ENCODE data around the gene SMCO2. TPM values are rescaled to one million over a fixed set of nuclear protein-coding genes. Genes with fewer than 3 reads are reported as not detected.

Gene SMCO2
- total RNA-seq, 2 experiments from 2014 or later = not detected

DNA sequence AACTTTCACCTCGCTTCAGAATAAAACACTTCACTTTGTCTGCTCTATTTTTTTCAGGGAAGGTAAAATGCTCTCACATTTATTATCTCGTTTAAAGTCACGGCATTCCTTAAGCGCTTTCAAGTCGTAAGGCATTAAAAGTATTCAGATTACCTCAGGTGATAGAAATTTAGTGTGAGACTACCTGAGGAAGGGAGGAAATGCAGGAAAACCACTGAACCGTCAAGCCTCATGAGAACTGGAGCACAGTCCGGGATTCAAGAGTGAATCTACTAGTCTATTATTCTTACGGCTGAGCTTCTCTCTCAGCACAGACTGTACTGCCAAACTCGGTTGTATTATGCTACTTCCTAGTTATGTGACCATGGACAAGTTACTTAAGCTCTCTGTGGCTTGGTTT, 69.1 kb downstream of the SMCO2 start:
- Histone ChIP-seq H3K4me1 (ENCODE audit: insufficient read depth, low read length, poor library complexity, severe bottlenecking) (peaks cover 11% of the 10 kb centered on the region), H4K20me1 (ENCODE audit: insufficient read depth, low read length) (no peaks in the 10 kb centered on the region), H3K9me2 (ENCODE audit: insufficient read depth, low read length) (no peaks in the 10 kb centered on the region), H3K9me3 (ENCODE audit: low read length) (no peaks in the 10 kb centered on the region), H3K36me3 (ENCODE audit: insufficient read depth, low read length) (no peaks in the 10 kb centered on the region), H3K4me3 (ENCODE audit: low read depth, low read length, poor library complexity, severe bottlenecking) (no peak overlapping the region), H3K4me2 (ENCODE audit: low read length) (no peak overlapping the region), H3K27ac (ENCODE audit: low read depth, low read length, poor library complexity, severe bottlenecking) (no peak overlapping the region), H2AFZ (ENCODE audit: low read length) (no peak overlapping the region), H3K79me2 (ENCODE audit: insufficient read depth, low read depth, low read length) (no peaks in the 10 kb centered on the region)
- POLR2A ChIA-PET = interaction anchor here (1.1 kb wide), 1 partner anchor 19 kb away, joined by 4 read pairs; no protein-coding TSS in a partner anchor
- DNase-seq (ENCODE audit: low spot score) = no peak
- no peak for TF ChIP-seq EZH2phosphoT487 (IDR thresholded peaks at IDR 0.05; ENCODE audit: borderline replicate concordance, low read depth, low read length)
- TF ChIP-seq, protein P1, sequence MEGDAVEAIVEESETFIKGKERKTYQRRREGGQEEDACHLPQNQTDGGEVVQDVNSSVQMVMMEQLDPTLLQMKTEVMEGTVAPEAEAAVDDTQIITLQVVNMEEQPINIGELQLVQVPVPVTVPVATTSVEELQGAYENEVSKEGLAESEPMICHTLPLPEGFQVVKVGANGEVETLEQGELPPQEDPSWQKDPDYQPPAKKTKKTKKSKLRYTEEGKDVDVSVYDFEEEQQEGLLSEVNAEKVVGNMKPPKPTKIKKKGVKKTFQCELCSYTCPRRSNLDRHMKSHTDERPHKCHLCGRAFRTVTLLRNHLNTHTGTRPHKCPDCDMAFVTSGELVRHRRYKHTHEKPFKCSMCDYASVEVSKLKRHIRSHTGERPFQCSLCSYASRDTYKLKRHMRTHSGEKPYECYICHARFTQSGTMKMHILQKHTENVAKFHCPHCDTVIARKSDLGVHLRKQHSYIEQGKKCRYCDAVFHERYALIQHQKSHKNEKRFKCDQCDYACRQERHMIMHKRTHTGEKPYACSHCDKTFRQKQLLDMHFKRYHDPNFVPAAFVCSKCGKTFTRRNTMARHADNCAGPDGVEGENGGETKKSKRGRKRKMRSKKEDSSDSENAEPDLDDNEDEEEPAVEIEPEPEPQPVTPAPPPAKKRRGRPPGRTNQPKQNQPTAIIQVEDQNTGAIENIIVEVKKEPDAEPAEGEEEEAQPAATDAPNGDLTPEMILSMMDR (conservative IDR thresholded peaks at IDR 0.05; ENCODE audit: low read length) = no peak
- CTCF ChIA-PET (ENCODE audit: unreplicated experiment) = no interaction called here
- intact Hi-C loops (cut with micrococcal nuclease; ENCODE audit: unreplicated experiment) = no loop called here
- BruUV-seq (replicated peaks) = no TSS peak

DNA sequence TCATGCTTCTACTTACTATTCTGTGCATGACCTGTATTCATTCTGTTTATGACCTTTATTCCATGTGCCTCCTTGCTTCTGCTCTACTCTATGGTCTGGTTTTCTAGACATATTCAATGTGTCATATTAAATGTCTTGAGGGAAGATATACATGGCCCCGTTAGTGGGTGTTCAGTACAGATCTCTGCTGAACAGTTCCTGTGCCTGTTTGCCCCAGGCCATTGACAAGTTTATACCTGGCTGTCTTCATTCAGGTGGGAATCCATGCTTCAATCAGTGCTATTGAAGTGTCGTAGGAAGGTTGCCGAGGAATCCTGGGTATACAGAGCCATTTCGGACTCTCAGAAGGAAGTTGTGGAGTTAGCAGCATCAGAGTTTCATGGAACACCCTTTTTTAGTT, 70.1 kb downstream of the SMCO2 start:
- Histone ChIP-seq H3K4me1 (ENCODE audit: insufficient read depth, low read length, poor library complexity, severe bottlenecking) (peaks cover 11% of the 10 kb centered on the region), H3K79me2 (ENCODE audit: insufficient read depth, low read depth, low read length) (no peaks in the 10 kb centered on the region), H3K4me3 (ENCODE audit: low read depth, low read length, poor library complexity, severe bottlenecking) (no peak overlapping the region), H4K20me1 (ENCODE audit: insufficient read depth, low read length) (no peaks in the 10 kb centered on the region), H3K36me3 (ENCODE audit: insufficient read depth, low read length) (no peaks in the 10 kb centered on the region), H2AFZ (ENCODE audit: low read length) (no peak overlapping the region), H3K4me2 (ENCODE audit: low read length) (no peak overlapping the region), H3K9me2 (ENCODE audit: insufficient read depth, low read length) (no peaks in the 10 kb centered on the region), H3K27ac (ENCODE audit: low read depth, low read length, poor library complexity, severe bottlenecking) (no peak overlapping the region), H3K9me3 (ENCODE audit: low read length) (no peaks in the 10 kb centered on the region)
- no peak for DNase-seq (ENCODE audit: low spot score)
- intact Hi-C loops (cut with micrococcal nuclease; ENCODE audit: unreplicated experiment) = no loop called here
- POLR2A ChIA-PET = interaction anchor here (0.7 kb wide), 2 partner anchors 11 to 677 kb away, joined by 3 read pairs; no protein-coding TSS in a partner anchor
- no TSS peak for BruUV-seq (replicated peaks)
- TF ChIP-seq, protein P1 (conservative IDR thresholded peaks at IDR 0.05; ENCODE audit: low read length) = no peak
- TF ChIP-seq EZH2phosphoT487 (IDR thresholded peaks at IDR 0.05; ENCODE audit: borderline replicate concordance, low read depth, low read length) = no peak
- CTCF ChIA-PET (ENCODE audit: unreplicated experiment) = no interaction called here

DNA sequence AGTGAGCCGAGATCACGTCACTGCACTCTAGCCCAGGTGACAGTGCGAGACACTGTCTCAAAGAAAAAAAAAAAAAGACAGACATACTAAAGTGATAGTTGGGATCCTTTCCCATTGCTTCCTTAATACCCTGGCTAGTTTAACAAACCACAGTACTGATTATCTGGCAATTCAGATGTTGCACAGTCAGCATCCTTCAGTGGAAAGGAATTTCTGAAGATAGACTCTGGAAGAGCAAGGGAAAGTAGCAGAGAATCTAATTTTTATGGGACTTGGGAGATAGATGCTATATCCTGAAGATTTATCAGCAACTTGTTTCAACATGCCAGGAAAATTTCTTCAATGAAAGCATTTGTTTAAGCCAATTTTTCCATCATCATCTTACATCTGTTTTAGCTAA, 71.0 kb downstream of the SMCO2 start:
- Histone ChIP-seq H3K4me3 (ENCODE audit: low read depth, low read length, poor library complexity, severe bottlenecking) (no peak overlapping the region), H2AFZ (ENCODE audit: low read length) (no peak overlapping the region), H3K4me2 (ENCODE audit: low read length) (no peak overlapping the region), H3K27ac (ENCODE audit: low read depth, low read length, poor library complexity, severe bottlenecking) (no peak overlapping the region), H3K4me1 (ENCODE audit: insufficient read depth, low read length, poor library complexity, severe bottlenecking) (peaks cover 11% of the 10 kb centered on the region), H3K36me3 (ENCODE audit: insufficient read depth, low read length) (no peaks in the 10 kb centered on the region), H3K9me3 (ENCODE audit: low read length) (no peaks in the 10 kb centered on the region), H3K79me2 (ENCODE audit: insufficient read depth, low read depth, low read length) (no peaks in the 10 kb centered on the region), H3K9me2 (ENCODE audit: insufficient read depth, low read length) (no peaks in the 10 kb centered on the region), H4K20me1 (ENCODE audit: insufficient read depth, low read length) (no peaks in the 10 kb centered on the region)
- TF ChIP-seq EZH2phosphoT487 (IDR thresholded peaks at IDR 0.05; ENCODE audit: borderline replicate concordance, low read depth, low read length) = no peak
- TF ChIP-seq, protein P1 (conservative IDR thresholded peaks at IDR 0.05; ENCODE audit: low read length) = no peak
- POLR2A ChIA-PET = interaction anchor here (0.7 kb wide), 1 partner anchor 12 kb away, joined by 3 read pairs; no protein-coding TSS in a partner anchor
- DNase-seq (ENCODE audit: low spot score) = no peak
- CTCF ChIA-PET (ENCODE audit: unreplicated experiment) = no interaction called here
- BruUV-seq (replicated peaks) = no TSS peak
- intact Hi-C loops (cut with micrococcal nuclease; ENCODE audit: unreplicated experiment) = no loop called here
